GM04504 (cell line): ENCODE measurements around the gene MID1.

Experiments used
- DNase-seq: peaks from one replicate; pipeline ENCODE4 v3.0.0-alpha.2; 2012; ENCODE audit warnings: low read depth

The MID1 gene

GRCh38 chrX:10429908-10430307 is 190.5 kb downstream of the MID1 start:
- DNase-seq, result no peak

GRCh38 chrX:10427249-10427648 is 193.1 kb downstream of the MID1 start:
- no peak for DNase-seq

- DNase-seq, result no peak
Measured at GRCh38 chrX:10423716-10424115, 196.7 kb downstream of the MID1 start.

- DNase-seq, result no peak
Measured at GRCh38 chrX:10420134-10420533, 200.3 kb downstream of the MID1 start.

GRCh38 chrX:10416424-10416823 is 204.0 kb downstream of the MID1 start:
- DNase-seq, result no peak

- DNase-seq, result peak; percentile 26
Measured at GRCh38 chrX:10415306-10416001, 204.9 kb downstream of the MID1 start.

- peak; percentile 23 for DNase-seq
Measured at GRCh38 chrX:10414862-10415261, 205.5 kb downstream of the MID1 start.

GRCh38 chrX:10414156-10414824 is 206.1 kb downstream of the MID1 start:
- no peak for DNase-seq

- no peak for DNase-seq
Measured at GRCh38 chrX:10404436-10404835, 215.9 kb downstream of the MID1 start.

- DNase-seq, result no peak
Measured at GRCh38 chrX:10401239-10401638, 219.1 kb downstream of the MID1 start.

GRCh38 chrX:10399043-10399741 is 221.2 kb downstream of the MID1 start:
- DNase-seq, result no peak

GRCh38 chrX:10398215-10398614 is 222.2 kb downstream of the MID1 start:
- DNase-seq, result no peak

GRCh38 chrX:10397349-10397748 is 223.0 kb downstream of the MID1 start:
- no peak for DNase-seq

GRCh38 chrX:10395643-10396042 is 224.7 kb downstream of the MID1 start:
- DNase-seq, result no peak
